22Rv1 (cell line): ENCODE data around the gene GGA1.

Source experiments
- CTCF ChIP-seq: fragments of 450-650 bp; IDR thresholded peaks from 2 replicates; pipeline ENCODE4 v1.5.1; 2017; ENCODE audit warnings: mild to moderate bottlenecking
- ZFX ChIP-seq: fragments of 450-650 bp; IDR thresholded peaks from 2 replicates; pipeline ENCODE4 v1.6.1; 2017; ENCODE audit warnings: antibody characterized with exemption, borderline replicate concordance

DNA sequence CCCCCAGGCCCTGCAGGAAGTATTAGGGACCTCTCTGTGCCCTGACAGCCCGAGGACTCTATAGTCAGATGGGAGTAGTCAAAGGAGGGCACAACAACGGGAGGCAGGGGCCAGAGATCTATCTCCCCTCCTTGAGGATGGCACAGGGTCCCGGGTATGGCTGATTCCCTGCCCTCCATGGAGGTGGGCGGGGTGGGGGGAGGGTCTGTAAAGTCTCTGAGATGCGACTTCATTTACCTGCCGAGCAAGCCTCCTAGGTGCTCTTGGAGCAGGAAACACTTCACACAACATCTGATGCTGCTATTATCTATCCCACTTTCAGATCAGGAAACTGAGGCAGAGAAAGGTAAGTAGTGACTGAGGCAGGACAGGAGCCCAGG is 49.1 kb upstream of the GGA1 start:
- no peak for TF ChIP-seq CTCF
- no peak for TF ChIP-seq ZFX
